Endothelial cell (in vitro differentiated cells): ENCODE measurements around the gene TMEM200B. TPM values are rescaled to one million over a fixed set of nuclear protein-coding genes. Genes with fewer than 3 reads are reported as not detected.
A peak's percentile ranks its signal among the peaks of the same experiment; 100 is the strongest.
"Not testable (repeated sequence)": the region's sequence is repeated elsewhere in the genome, so short reads cannot be mapped to it uniquely, and the experiment has no call there.

Experiments used
- DNase-seq: peaks from one replicate; pipeline ENCODE4 v3.0.0; 2021; ENCODE audit warnings: low spot score
- H3K27ac Mint-ChIP-seq: one replicate; pipeline ENCODE4 v1.8.0; 2021; ENCODE audit warnings: mixed read lengths, inconsistent platforms; ENCODE audit not compliant: unreplicated experiment
- H3K27me3 Mint-ChIP-seq: one replicate; pipeline ENCODE4 v1.8.0; 2021; ENCODE audit warnings: mild to moderate bottlenecking, moderate library complexity, mixed read lengths, inconsistent platforms; ENCODE audit not compliant: unreplicated experiment
- H3K36me3 Mint-ChIP-seq: one replicate; pipeline ENCODE4 v1.8.0; 2021; ENCODE audit warnings: mild to moderate bottlenecking, low read depth, mixed read lengths, inconsistent platforms; ENCODE audit not compliant: unreplicated experiment
- H3K4me1 Mint-ChIP-seq: one replicate; pipeline ENCODE4 v1.8.0; 2021; ENCODE audit warnings: mild to moderate bottlenecking, mixed read lengths, inconsistent platforms; ENCODE audit not compliant: unreplicated experiment
- H3K4me3 Mint-ChIP-seq: one replicate; pipeline ENCODE4 v1.8.0; 2021; ENCODE audit warnings: mild to moderate bottlenecking, mixed read lengths, inconsistent platforms; ENCODE audit not compliant: unreplicated experiment
- H3K9me3 Mint-ChIP-seq: one replicate; pipeline ENCODE4 v1.8.0; 2021; ENCODE audit warnings: mixed read lengths, inconsistent platforms; ENCODE audit not compliant: unreplicated experiment
- total RNA-seq: library from RNA; stranded (reverse); fragmentation: NEBNext Ultra II Directional; extraction: Animal tissue kit (Norgen Biotek cat#: 25700); gene quantifications from one replicate; pipeline ENCODE4 v1.2.1, GENCODE V29; 2021; ENCODE audit not compliant: unreplicated experiment
- TF ChIP-seq, protein P1 (sequence below): fragments of 200-600 bp; sonication (generic); IDR thresholded peaks from one replicate; pipeline ENCODE4 v1.5.0; 2021; ENCODE audit warnings: antibody characterized with exemption; ENCODE audit not compliant: unreplicated experiment

TMEM200B gene
- total RNA-seq, 1 donor from 2014 or later: 0.95 TPM

DNA sequence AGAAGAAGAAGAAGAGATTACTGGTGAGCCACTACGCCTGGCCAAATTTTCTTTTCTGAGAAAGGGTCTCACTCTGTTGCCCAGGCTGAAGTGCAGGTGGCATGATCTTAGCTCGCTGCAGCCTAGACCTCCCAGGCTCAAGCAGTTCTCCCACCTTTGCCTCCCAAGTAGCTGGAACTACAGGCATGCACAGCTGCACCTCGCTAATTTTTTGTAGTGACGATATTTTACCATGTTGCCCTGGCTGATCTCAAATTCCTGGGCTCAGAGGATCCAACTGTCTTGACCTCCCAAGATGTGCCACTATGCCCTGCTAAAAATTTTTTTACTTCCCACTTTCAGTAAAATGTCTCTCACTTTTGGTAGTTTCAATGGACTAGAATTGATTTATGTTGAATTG is 24.4 kb downstream of the TMEM200B start:
- H3K9me3 Mint-ChIP-seq: no peaks in the 10 kb centered on the region
- TF ChIP-seq, protein P1, sequence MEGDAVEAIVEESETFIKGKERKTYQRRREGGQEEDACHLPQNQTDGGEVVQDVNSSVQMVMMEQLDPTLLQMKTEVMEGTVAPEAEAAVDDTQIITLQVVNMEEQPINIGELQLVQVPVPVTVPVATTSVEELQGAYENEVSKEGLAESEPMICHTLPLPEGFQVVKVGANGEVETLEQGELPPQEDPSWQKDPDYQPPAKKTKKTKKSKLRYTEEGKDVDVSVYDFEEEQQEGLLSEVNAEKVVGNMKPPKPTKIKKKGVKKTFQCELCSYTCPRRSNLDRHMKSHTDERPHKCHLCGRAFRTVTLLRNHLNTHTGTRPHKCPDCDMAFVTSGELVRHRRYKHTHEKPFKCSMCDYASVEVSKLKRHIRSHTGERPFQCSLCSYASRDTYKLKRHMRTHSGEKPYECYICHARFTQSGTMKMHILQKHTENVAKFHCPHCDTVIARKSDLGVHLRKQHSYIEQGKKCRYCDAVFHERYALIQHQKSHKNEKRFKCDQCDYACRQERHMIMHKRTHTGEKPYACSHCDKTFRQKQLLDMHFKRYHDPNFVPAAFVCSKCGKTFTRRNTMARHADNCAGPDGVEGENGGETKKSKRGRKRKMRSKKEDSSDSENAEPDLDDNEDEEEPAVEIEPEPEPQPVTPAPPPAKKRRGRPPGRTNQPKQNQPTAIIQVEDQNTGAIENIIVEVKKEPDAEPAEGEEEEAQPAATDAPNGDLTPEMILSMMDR: no peak

DNA sequence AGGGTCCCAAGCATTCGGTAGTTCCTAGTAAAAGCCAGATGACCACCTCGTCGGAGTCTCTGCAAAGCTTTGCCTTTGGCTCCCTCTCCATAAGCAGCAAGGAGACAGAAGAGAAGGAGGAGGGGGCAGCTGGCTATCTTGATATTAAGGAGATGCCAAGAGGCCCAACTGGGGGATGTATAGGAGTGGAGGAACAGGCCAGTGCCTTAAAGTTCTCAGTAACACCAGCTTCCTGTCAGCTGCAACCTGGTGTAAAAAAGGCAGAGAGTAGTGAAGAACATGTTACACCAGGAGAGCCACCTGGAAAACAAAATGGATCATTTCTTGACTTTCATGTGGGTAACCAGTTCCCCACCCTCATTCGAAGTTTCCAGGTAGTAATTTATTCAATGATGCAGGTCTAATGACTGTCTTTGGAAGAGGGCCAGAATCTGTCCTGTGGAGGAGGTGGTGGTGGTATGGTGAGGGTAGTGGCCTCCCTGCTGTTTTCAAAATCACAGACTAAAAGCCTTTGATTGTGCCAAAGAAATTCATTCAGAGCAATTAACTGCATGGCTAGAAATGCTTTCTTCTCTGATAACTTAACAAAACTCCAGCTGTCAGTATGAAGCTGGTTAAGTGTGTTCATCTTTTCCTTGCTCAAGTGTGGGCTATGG is 27.3 kb downstream of the TMEM200B start:
- DNase-seq: no peak
- H3K36me3 Mint-ChIP-seq: peaks cover 27% of the 10 kb centered on the region
- no peaks in the 10 kb centered on the region for H3K9me3 Mint-ChIP-seq
- no peaks in the 10 kb centered on the region for H3K4me1 Mint-ChIP-seq
- no peaks in the 10 kb centered on the region for H3K27me3 Mint-ChIP-seq
- no peak overlapping the region for H3K4me3 Mint-ChIP-seq
- TF ChIP-seq, protein P1: no peak
- H3K27ac Mint-ChIP-seq: no peak overlapping the region

More for the DNA sequence above, 24.4 kb downstream of the TMEM200B start:
- Mint-ChIP-seq H3K36me3 (peaks cover 28% of the 10 kb centered on the region), H3K4me1 (no peaks in the 10 kb centered on the region), H3K27me3 (no peaks in the 10 kb centered on the region), H3K4me3 (no peak overlapping the region), H3K27ac (no peak overlapping the region)
- DNase-seq: no peak

DNA sequence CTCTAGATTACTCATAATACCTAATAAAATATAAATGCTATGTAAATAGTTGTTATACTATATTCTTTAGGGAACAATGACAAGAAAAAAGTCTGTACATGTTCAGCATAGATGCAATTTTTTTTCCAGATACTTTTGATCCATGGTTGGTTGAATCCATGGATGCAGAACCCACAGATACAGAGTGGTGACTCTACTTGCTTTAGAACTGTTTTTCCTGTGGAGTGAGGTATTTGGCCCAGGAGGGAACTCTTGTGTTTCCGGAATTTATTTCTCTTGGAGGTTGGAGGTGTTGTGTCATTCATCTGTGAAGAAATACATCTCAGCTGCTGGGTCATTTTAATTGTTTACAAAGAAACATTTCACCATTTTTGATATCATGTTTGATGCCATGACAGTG is 28.7 kb downstream of the TMEM200B start:
- TF ChIP-seq, protein P1: no peak
- Mint-ChIP-seq H3K27ac (no peak overlapping the region), H3K36me3 (peaks cover 24% of the 10 kb centered on the region), H3K9me3 (no peaks in the 10 kb centered on the region), H3K4me1 (no peaks in the 10 kb centered on the region), H3K4me3 (no peak overlapping the region), H3K27me3 (no peaks in the 10 kb centered on the region)
- DNase-seq: no peak

DNA sequence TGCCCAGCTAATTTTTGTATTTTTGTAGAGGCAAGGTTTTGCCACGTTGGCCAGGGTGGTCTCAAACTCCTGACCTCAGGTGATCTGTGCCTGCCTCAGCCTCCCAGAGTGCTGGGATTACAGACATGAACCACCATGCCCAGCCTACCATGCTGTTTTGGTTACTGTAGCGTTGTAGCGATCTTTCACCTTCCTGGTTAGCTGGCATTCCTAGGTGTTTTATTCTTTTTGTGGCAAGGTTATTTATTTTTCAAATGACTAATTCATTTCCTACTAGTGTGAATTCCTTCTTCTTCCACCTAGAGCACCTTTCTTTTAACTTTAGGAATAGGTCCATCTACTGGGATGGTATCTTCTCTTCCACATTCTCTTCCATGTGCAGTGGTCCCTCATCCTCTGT is 29.3 kb downstream of the TMEM200B start:
- TF ChIP-seq, protein P1: no peak
- no peak overlapping the region for H3K27ac Mint-ChIP-seq
- no peak overlapping the region for H3K4me3 Mint-ChIP-seq

DNA sequence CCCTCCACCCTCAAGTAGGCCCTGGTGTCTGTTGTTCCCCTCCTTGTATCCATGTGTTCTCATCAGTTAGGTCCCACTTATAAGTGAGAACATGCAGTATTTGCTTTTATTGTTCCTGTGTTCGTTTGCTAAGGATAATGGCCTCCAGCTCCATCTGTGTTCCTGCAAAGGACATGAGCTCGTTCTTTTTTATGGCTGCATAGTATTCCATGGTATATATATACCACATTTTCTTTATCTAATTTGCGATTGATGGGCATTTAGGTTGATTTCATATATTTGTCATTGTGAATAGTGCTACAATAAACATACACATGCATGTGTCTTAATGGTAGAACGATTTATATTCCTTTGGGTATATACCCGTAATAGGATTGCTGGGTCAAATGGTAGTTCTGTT is 31.0 kb downstream of the TMEM200B start:
- Mint-ChIP-seq H3K36me3 (peaks cover 23% of the 10 kb centered on the region), H3K4me3 (peak overlapping the region; percentile 38)
- H3K27ac Mint-ChIP-seq, DNase-seq, H3K9me3 Mint-ChIP-seq, H3K27me3 Mint-ChIP-seq, H3K4me1 Mint-ChIP-seq: not testable (repeated sequence)

More for the DNA sequence above, 29.3 kb downstream of the TMEM200B start:
- no peaks in the 10 kb centered on the region for H3K27me3 Mint-ChIP-seq
- H3K4me1 Mint-ChIP-seq: no peaks in the 10 kb centered on the region
- no peaks in the 10 kb centered on the region for H3K9me3 Mint-ChIP-seq
- no peak for DNase-seq
- peaks cover 24% of the 10 kb centered on the region for H3K36me3 Mint-ChIP-seq
